GM23248 (cell line): ENCODE data around the gene PCK2.

Experiments used
- EZH2 ChIP-seq: fragments of 200-600 bp; sonication (generic); IDR thresholded peaks from 2 replicates; pipeline ENCODE4 v1.6.1; 2018; ENCODE audit warnings: antibody characterized with exemption, mild to moderate bottlenecking; ENCODE audit not compliant: insufficient read depth, poor library complexity, severe bottlenecking
- EZH2phosphoT487 ChIP-seq: fragments of 200-600 bp; sonication (generic); IDR thresholded peaks from 2 replicates; pipeline ENCODE4 v1.6.1; 2018; ENCODE audit warnings: antibody characterized with exemption, moderate library complexity, mild to moderate bottlenecking, low read depth; ENCODE audit not compliant: insufficient read depth

GRCh38 chr14:24051789-24052655, 42.1 kb upstream of the PCK2 start, which contains the start of gene CARMIL3:
- no peak for TF ChIP-seq EZH2
- no peak for TF ChIP-seq EZH2phosphoT487
